HG03469 (cell line): ENCODE data around the gene ADM5.

Source experiments
- ATAC-seq: cut with Tn5 transposase; IDR thresholded peaks from one replicate; pipeline ENCODE4 v1.9.1; 2021; ENCODE audit warnings: mild to moderate bottlenecking, moderate library complexity, moderate number of reproducible peaks; ENCODE audit not compliant: unreplicated experiment

Gene ADM5, protein sequence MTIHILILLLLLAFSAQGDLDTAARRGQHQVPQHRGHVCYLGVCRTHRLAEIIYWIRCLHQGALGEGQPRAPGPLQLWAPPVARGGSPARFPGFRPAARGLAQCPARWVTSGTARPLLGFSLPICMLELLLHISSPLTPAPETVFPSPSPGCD

DNA sequence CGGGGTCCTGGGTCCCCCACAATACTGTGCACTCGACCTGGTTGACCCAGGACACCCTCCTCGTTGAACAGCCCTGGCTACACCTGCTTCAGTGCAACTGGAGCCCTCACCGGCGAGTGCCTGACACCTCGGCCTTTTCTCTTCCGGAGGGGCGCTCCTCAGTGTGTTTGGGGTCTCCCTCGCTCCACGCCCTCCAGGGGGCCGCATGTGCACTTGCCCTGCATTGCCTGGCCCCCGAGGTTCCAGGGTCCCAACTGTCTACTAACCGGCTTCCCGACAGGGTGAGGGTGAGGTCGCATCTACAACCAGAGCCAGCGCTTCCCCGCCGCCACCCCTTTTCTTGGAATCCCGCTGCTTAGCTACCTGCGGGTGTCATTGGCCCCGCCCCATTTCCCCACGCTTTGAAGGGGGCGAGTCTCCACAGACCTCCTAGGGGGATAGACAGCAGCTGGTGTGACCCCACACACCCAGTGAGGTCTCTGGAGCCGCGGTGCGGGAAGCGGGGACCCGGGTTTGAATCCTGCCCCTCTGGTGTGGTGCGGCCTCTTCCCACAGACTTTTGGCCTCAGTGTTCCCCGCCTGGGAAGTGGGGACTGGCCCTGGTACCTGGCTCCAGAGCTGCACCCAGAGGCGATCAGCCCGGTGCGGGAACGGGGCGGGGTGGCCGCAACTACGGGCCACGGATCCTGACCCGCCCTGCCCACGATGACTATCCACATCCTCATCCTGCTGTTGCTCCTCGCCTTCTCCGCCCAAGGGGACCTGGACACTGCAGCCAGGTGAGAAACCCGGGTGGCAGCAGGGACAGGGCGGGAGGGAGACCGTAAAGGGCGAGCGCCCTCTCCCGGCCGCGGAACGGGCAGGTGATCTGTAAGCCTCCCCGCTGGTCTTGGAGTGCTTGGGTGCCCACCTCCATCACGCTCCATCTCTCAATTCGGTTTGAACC lies at the start of gene ADM5:
Gene ADM5 (plus strand): TSS at position 462 of the 946 bp plus-strand sequence. CDS start 244 bp downstream, at position 706.
- no peak for ATAC-seq

DNA sequence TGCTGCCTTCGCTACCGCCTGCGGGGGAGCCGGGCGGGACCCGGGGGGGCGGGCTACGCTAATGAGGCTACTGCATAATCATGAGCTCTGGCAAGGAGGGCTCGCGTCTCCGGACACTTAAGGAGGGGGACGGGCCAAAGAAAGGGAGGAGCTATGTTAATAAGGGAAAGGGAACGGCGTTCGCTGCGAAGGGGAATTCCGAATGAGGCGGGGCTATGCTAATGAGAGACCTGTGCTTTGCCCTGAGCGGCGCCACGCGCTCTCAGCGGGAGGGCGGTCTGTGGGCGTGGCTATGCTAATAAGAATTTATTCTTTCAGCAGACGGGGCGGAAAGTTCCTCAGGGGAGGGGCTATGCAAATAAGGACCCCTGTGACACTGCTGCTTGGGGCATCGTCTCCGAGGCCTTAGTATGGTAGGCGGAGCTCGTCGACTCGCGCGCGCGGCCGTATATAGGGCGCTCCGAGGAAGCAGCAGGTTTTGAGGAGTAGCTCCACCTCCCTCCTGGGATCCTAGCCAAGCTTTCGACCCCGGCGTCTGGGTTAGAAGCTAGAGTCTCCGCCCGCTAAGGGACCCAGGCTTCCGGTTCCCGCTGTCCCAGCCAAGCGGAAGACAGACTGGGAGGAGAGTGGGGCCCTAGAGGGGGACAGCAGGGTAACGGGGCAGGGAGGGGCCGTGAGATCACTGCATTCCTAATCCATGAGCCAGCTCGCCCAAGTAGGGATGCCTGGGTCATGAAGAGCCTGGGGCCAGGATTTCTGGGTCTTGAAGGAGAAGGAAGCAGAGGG lies 49.1 kb upstream of the ADM5 start, which contains the start of gene RRAS:
Gene RRAS (minus strand): TSS at position 31 of the 786 bp plus-strand sequence. CDS start 45 bp downstream, outside the sequence.
- peak; percentile 40 for ATAC-seq

DNA sequence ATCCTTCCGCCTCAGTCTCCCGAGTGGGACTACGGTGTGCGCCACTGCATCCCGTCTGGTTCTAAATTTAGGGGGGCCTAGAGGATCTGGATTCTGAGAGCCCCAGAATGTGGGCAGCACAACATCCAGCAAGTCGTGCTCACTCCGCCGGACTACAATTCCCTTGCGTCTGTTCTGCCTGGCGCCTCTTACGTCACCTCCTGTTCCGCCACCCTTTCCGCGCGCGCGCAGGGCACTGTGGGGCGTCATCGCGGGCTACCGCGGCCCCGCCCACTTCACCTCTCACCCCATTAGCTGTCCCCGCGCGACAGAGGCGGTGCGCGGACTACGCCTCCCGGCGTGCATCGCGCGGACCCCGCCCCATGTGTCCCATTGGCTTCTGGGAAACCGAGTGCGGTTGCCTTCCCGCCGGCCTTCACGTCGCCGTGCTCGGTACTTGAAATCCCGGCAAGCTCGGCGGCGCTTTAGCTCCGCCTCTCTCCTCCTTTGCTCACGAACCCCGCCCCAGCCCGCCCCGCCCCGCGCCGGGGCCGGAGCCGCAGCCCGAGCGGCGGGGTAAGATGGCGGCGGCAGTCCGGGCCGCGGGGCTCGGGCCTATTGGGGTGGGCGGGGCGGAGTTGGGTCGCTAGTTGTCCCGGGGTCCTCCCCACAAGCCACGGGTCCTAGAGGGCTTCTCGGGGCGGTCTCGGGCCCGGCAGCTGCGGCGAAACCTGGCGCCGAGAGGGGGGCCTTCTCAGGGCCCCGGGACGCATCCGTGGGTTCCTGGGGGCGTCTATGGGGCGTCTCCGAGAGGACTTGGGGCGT lies 47.5 kb upstream of the ADM5 start, which contains the start of gene SCAF1:
Gene SCAF1 (plus strand): TSS at position 522 of the 804 bp plus-strand sequence. CDS start 2,818 bp downstream, outside the sequence.
- peak; percentile 37 for ATAC-seq

DNA sequence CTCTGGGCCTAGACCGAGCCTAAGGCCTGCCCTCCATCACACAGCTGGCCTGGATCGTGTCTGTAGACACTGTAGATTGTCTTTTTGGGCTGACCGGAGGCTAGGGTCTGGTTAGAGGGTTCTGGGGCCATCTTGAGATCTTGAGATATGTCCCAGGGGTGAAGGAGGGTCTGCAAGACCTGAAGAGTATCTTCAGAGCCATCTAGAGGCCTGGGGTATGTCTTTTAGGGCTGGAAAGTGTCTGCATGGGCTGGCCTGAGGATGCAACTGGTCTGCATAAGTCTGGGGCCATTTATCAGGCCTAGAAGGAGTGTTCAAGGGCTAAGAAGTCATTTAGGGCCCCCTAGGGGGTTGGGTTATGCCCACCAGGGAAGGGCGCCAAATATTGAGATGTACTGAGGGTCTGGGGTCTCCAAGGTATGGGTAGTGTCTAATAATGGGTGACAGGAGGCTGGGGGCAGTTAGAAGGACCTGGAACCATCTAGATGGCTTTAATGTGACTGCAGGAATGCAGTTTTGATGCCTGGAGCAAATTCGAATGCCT lies 46.8 kb upstream of the ADM5 start:
- no peak for ATAC-seq

DNA sequence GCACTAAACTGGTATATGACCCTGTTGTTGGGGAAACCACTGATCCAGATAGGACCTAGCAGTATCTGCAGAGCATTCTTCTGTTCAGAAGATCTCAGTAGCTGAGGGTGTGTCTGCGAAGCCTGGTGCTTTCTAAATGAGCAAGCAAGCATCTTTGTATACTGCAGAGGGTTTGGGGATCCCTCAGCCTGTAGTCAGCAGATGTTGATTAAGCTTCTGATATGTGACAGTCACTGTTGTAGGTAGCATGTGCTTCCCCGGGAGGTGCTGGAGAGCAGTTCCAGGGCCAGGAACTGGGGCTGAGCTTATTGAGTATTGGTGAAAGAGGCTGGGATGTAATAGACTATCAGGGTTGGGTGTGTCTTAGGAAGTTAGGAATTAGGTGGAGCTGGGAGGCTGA lies 45.9 kb upstream of the ADM5 start:
- no peak for ATAC-seq

DNA sequence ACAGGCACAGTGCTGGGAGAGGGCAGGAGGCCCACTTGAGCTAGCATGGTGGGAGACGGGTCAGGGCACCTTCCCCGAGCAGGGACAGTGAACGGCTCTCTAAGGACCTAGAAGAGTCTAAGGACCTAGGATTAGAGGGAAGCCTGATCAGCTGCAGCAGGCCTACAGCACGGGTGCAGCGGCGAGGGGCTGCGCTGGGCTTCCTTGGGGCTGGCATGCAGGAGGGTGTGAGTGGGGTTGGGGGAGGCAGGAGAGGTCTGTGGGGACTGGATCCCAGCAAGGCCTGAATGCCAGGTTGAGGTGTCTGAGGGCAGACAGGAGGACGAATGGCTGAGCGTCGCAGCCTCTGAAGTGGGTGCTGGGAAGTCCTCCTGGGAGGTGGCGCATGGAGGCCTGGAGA lies 43.8 kb upstream of the ADM5 start:
- no peak for ATAC-seq

DNA sequence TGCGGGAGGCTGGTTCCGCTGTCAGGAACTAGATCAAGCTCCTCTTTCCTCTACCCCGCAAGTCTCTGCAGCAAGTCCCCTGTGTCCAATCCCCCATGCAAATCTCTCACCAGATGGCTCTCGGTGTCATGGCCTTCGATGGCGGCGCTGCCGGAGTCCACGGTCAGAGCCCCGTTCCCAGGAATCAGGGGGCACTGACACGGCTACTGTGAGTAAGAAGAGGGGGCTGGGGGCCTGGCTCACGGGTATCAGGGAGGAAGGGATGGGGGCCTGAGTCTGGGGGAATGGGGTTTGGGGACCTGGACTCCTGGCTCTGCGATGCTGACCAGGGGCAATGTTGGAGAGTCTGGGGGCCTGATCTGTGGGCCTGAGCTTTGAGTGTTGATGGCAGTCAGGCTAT lies 43.4 kb upstream of the ADM5 start:
- ATAC-seq = no peak

DNA sequence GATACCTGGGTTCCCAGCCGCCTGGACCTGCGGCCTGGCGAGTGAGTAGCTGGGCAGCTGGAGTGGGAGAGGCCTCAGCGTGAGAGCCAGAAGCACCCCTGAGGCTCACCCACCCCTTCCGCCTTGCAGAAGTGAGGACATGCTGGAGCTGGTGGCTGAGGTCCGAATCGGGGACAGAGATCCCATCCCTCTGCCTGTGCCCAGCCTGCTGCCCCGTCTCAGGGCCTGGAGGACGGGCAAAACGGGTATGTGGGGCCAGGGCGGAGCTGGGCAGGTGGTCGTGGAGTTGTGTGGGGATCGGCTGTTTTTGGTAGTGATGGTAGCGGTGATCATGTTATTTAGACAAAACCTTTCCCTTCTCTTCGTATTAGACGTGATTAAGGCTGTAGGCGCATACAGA lies 42.8 kb upstream of the ADM5 start:
- no peak for ATAC-seq

DNA sequence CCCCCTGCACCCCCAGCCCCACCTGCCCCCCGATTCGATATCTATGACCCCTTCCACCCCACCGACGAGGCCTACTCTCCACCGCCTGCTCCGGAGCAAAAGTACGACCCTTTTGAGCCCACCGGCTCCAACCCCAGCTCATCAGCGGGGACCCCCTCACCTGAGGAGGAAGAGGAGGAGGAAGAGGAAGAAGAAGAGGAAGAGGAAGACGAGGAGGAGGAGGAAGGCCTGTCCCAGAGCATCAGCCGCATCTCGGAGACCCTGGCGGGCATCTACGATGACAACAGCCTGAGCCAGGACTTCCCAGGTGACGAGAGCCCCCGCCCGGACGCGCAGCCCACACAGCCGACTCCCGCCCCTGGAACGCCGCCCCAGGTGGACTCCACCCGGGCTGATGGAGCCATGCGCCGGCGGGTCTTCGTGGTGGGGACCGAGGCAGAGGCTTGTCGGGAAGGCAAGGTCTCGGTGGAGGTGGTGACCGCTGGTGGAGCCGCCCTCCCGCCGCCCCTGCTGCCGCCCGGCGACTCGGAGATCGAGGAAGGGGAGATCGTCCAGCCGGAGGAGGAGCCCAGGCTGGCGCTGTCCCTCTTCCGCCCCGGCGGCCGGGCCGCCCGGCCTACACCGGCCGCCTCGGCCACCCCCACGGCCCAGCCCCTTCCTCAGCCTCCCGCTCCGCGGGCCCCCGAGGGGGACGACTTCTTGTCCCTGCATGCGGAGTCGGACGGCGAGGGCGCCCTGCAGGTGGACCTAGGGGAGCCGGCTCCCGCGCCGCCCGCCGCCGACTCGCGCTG lies 38.2 kb upstream of the ADM5 start:
- ATAC-seq = no peak

DNA sequence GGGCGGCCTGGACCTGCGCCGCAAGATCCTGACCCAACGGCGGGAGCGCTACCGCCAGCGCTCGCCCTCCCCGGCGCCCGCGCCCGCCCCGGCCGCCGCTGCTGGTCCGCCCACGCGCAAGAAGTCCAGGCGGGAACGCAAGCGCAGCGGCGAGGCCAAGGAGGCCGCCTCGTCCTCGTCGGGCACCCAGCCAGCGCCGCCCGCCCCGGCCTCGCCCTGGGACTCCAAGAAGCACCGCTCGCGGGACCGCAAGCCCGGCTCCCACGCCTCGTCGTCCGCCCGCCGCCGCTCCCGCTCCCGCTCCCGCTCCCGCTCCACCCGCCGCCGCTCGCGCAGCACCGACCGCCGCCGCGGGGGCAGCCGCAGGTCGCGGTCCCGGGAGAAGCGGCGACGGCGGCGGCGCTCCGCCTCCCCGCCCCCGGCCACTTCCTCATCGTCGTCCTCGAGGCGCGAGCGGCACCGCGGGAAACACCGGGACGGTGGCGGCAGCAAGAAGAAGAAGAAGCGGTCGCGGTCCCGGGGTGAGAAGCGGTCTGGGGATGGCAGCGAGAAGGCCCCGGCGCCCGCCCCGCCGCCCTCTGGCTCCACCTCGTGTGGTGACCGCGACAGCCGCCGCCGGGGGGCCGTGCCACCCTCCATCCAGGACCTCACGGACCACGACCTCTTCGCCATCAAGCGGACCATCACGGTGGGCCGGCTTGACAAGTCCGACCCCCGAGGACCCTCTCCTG lies 37.4 kb upstream of the ADM5 start:
- no peak for ATAC-seq

DNA sequence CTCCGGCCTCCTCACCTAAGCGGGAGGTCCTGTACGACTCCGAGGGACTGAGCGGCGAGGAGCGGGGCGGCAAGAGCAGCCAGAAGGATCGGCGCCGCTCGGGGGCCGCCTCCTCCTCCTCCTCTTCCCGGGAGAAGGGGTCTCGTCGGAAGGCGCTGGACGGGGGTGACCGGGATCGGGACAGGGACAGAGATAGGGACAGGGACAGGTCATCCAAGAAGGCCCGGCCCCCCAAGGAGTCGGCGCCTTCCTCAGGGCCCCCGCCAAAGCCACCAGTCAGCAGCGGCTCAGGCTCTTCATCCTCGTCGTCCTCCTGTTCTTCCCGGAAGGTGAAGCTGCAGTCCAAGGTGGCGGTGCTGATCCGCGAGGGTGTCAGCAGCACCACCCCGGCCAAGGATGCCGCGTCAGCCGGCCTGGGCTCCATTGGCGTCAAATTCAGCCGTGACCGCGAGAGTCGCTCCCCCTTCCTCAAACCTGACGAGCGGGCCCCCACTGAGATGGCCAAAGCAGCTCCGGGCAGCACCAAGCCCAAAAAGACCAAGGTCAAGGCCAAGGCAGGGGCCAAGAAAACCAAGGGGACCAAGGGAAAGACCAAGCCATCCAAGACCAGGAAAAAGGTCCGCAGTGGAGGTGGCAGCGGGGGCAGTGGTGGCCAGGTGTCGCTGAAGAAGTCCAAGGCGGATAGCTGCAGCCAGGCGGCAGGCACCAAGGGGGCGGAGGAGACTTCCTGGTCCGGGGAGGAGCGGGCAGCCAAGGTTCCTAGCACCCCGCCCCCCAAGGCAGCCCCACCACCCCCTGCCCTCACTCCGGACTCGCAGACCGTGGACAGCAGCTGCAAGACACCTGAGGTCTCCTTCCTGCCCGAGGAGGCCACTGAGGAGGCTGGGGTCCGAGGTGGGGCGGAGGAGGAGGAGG lies 36.6 kb upstream of the ADM5 start:
- no peak for ATAC-seq

DNA sequence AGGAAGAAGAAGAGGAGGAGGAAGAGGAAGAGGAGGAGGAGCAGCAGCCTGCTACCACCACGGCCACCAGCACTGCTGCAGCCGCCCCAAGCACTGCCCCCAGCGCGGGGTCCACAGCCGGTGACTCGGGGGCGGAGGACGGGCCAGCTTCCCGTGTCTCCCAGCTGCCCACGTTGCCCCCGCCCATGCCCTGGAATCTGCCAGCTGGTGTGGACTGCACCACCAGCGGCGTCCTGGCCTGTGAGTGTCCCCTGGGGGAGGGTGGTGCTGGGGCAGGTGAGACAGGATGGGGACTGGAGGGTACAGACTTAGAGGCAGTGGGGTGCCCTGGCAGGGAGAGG lies 36.0 kb upstream of the ADM5 start:
- ATAC-seq = no peak

DNA sequence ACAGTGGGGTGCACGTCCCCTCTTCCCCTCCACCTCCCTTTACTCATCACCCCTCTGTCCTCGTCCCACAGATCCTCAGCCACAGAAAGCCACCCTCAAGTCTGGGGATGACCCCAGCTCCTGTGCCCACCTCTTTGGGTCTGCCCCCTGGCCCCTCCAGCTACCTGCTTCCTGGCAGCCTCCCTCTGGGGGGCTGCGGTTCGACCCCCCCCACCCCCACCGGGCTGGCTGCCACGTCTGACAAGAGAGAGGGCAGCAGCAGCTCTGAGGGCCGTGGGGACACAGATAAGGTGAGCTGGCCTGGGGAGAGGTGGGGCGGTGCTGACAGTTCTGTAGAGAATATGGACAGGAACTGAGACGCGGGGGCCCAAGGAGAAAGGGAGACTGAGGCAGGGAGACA lies 34.8 kb upstream of the ADM5 start:
- no peak for ATAC-seq

DNA sequence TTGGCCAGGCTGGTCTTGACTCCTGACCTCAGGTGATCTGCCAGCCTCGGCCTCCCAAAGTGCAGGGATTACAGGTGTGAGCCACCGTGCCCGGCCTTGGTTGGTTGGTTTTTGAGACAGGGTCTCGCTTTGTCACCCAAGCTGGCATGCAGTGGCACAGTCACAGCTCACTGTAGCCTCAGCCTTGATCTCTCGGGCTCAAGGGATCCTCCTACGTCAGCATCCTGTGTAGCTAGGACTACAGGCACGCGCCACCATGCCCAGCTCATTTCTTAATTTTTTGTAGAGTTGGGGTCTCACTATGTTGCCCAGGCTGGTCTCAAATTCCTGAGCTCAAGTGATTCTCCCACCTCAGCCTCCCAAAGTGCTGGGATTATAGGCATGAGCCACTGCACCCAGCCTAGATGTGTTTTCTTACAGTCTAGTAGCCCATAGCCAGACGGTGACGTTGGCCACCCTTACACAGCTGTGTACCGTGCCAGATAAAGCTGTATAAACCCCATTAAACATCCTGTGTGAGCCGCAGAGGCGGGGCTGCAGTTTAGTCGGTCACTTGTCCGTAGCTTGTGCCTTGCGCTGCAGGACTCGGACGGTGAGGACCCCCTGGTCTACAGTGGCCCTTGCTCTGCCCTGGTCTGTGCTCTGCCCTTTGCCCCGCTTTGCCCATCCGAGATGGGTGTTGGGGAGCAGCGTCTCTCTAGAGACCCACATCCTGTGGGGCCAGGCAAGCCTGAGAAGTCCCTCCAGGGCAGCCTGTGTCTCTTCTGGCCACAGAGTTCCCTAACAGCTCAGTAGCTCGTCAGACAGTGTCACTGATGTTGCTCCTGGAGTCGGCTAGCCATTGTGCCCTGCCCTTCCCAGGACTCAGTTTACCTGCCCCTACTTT lies 33.6 kb upstream of the ADM5 start:
- ATAC-seq = no peak

DNA sequence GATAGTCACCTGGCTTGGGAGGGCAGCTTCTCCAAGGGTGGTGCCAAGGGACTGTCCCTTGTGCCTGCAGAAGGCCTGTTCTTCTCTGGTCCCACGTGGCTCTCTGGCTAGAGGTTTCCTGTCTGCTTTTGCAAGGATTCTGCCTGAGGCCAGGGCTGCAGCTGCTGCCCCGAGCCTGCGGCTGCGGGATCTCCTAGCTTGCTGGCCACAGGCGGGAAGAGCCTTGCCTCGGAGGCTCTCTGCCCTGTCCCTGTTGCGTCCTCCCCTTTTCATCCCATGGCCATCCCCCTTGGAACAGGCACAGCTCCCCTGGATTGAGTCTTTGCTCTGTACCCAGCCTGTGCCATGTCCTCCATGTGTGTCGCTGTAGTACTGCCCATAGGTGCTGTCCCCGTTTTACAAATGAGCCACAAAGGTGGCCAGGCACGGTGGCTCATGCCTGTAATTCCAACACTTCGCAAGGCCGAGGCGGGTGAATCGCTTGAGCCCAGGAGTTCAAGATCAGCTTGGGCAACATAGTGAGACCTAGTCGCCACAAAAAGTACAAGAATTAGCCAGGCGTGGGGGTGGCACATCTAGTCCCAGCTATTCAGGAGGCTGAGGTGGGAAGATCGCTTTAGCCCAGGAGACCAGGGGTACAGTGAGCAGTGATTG lies 32.8 kb upstream of the ADM5 start:
- ATAC-seq = no peak

DNA sequence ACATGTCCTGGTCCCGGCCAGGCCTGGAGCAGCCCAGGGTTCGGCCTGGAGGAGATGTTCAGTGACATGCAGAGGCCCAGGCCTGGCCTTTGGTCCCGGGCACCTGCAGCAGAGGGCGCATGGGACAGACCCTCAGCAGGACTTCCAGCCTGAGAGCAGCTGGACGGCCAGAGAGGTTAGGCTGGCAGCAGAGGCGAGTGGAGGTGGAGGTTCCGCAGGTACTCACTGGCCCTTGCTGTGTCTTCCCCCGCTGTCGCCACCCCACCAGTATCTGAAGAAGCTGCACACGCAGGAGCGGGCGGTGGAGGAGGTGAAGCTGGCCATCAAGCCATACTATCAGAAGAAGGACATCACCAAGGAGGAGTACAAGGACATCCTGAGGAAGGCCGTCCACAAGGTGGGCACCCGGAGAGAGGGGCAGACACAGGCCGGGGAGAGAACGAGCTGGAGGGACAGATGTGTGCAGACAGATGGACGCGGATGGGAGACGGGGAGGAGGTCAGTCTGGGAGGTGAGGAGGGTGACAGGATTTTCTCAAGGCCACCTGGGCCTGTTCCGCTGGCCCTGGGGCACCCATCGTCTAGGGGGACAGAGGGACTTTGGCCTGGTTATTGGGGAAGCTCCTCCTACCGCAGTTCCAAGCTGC lies 31.8 kb upstream of the ADM5 start:
- no peak for ATAC-seq
